ENCODE measurements around the gene PLA2R1. TPM values are rescaled to one million over a fixed set of nuclear protein-coding genes. Genes with fewer than 3 reads are reported as not detected.

PLA2R1 gene
- total RNA-seq (3.8 TPM), polyA plus RNA-seq (ENCODE audit: insufficient read depth in 1 of 8, insufficient read length in 8 of 8, low replicate concordance in 1 of 8) (1 to 10 TPM in 7 of 8 donors, under 1 TPM in 1; 0.73 to 4.1 (median 1.6) TPM)
- long read RNA-seq, donor 1: 0 reads
- long read RNA-seq, donor 2: 0 reads
- long read RNA-seq, donor 3: 0 reads
- long read RNA-seq, donor 4: 0 reads
- long read RNA-seq, donor 5: 0 reads
- long read RNA-seq, donor 6: 0 reads
- long read RNA-seq, donor 7: 0 reads
- long read RNA-seq, donor 8: 0 reads
- long read RNA-seq, donor 9: 0 reads
- long read RNA-seq, donor 10: 0 reads
- long read RNA-seq, donor 11: 0 reads

DNA sequence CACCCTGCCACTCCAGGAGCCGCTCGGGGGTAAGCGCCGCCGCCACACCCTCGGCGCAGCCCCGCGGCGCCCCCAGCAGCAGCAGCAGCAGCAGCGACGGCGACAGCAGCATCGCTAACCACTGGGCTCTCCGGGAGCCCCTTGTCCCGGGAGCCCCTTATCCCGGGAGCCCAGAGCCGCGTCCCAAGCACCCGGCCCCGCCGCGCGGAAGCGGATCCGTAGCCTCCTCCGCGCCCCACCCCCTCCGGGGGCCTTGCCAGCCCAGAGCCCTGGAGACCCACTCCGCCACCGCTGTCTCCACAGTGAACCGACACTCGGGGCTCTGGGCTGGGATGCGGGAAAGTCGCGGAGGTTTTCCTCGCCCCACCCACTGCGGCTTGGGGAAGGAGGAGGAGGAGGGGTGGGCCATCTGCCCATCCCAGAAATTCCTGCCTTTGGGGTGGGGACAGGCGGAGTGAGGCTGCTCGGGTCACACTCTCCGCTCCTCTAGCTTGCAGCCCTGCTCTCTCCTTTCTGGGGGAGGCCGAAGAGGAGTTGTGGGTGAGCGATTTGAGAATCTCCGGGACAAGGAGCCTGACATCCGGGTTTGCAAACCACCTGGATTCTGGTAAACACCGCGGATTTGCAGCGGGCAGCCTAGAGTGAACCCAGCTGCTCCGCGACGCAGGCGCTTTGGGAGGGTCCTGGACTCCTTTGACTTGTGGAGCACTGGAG lies at the start of gene PLA2R1:
TSS of gene PLA2R1 (minus strand) at position 324 of the 714 bp plus-strand sequence. CDS start at position 112, 212 bp downstream.
- under 1% methylated on average over 44 of the region's 52 CpGs for WGBS (ENCODE audit: insufficient coverage)
- Histone ChIP-seq H3K36me3 (ENCODE audit: control insufficient read depth, insufficient read depth, low read length) (no peaks in the 10 kb centered on the region), H3K4me3 (ENCODE audit: low read length) (peak within 1 kb of the TSS; percentile 58), H3K27ac (ENCODE audit: low read length) (no peak within 1 kb of the TSS), H3K4me1 (ENCODE audit: control insufficient read depth, insufficient read depth, low read length) (peaks cover 11% of the 10 kb centered on the region), H3K9me3 (replicated peaks; ENCODE audit: control insufficient read depth, low read depth, low read length) (no peaks in the 10 kb centered on the region), H3K27me3 (ENCODE audit: control insufficient read depth, insufficient read depth, low read length) (peaks cover 16% of the 10 kb centered on the region)
- DNase-seq: peak; percentile 71

- no peak for DNase-seq
- WGBS (ENCODE audit: insufficient coverage): no CpG with 5 or more reads among the region's 7 CpGs
- no peaks in the 10 kb centered on the region for H3K27me3 ChIP-seq (ENCODE audit: control insufficient read depth, insufficient read depth, low read length)
- H3K4me3 ChIP-seq (ENCODE audit: low read length): no peak overlapping the region
- H3K36me3 ChIP-seq (ENCODE audit: control insufficient read depth, insufficient read depth, low read length): no peaks in the 10 kb centered on the region
- H3K27ac ChIP-seq (ENCODE audit: low read length): no peak overlapping the region
- no peaks in the 10 kb centered on the region for H3K4me1 ChIP-seq (ENCODE audit: control insufficient read depth, insufficient read depth, low read length)
- H3K9me3 ChIP-seq (replicated peaks; ENCODE audit: control insufficient read depth, low read depth, low read length): no peaks in the 10 kb centered on the region
Measured at GRCh38 chr2:160110674-160111239, 48.3 kb upstream of the PLA2R1 start.

GRCh38 chr2:160109939-160110673 lies 47.7 kb upstream of the PLA2R1 start:
- Histone ChIP-seq H3K4me3 (ENCODE audit: low read length) (no peak overlapping the region), H3K4me1 (ENCODE audit: control insufficient read depth, insufficient read depth, low read length) (no peaks in the 10 kb centered on the region), H3K27ac (ENCODE audit: low read length) (no peak overlapping the region), H3K36me3 (ENCODE audit: control insufficient read depth, insufficient read depth, low read length) (peaks cover 2% of the 10 kb centered on the region), H3K9me3 (replicated peaks; ENCODE audit: control insufficient read depth, low read depth, low read length) (no peaks in the 10 kb centered on the region), H3K27me3 (ENCODE audit: control insufficient read depth, insufficient read depth, low read length) (no peaks in the 10 kb centered on the region)
- DNase-seq: peak; percentile 77
- WGBS (ENCODE audit: insufficient coverage): no CpG with 5 or more reads among the region's 8 CpGs

DNA sequence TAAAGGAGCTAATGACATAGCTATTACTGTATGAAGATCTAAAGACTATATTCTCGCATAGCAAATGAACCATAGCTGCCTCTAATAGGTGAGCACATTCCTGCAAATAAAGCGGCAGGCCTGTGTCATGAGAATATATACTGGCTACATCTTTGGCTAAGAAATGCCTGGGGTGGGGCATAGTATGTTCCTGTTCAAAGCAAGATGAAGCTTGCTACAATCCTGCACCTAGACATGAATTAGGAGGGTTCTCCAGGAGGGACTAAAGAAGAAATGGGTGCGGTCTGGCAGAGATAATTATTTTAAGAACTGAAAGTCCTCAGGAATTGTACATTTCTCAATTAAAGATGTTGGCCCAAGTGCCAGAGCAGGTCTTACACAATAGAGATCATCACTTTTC lies 46.8 kb upstream of the PLA2R1 start:
- no peak for DNase-seq
- Histone ChIP-seq H3K4me1 (ENCODE audit: control insufficient read depth, insufficient read depth, low read length) (no peaks in the 10 kb centered on the region), H3K36me3 (ENCODE audit: control insufficient read depth, insufficient read depth, low read length) (peaks cover 2% of the 10 kb centered on the region), H3K9me3 (replicated peaks; ENCODE audit: control insufficient read depth, low read depth, low read length) (no peaks in the 10 kb centered on the region), H3K27ac (ENCODE audit: low read length) (no peak overlapping the region), H3K27me3 (ENCODE audit: control insufficient read depth, insufficient read depth, low read length) (no peaks in the 10 kb centered on the region), H3K4me3 (ENCODE audit: low read length) (no peak overlapping the region)
- no CpG with 5 or more reads among the region's 3 CpGs for WGBS (ENCODE audit: insufficient coverage)

GRCh38 chr2:160108646-160109045 lies 46.2 kb upstream of the PLA2R1 start:
- peaks cover 2% of the 10 kb centered on the region for H3K36me3 ChIP-seq (ENCODE audit: control insufficient read depth, insufficient read depth, low read length)
- no peak overlapping the region for H3K4me3 ChIP-seq (ENCODE audit: low read length)
- DNase-seq: no peak
- no peaks in the 10 kb centered on the region for H3K4me1 ChIP-seq (ENCODE audit: control insufficient read depth, insufficient read depth, low read length)
- H3K9me3 ChIP-seq (replicated peaks; ENCODE audit: control insufficient read depth, low read depth, low read length): no peaks in the 10 kb centered on the region
- H3K27me3 ChIP-seq (ENCODE audit: control insufficient read depth, insufficient read depth, low read length): no peaks in the 10 kb centered on the region
- H3K27ac ChIP-seq (ENCODE audit: low read length): no peak overlapping the region
- no CpG with 5 or more reads among the region's 2 CpGs for WGBS (ENCODE audit: insufficient coverage)

- H3K9me3 ChIP-seq (replicated peaks; ENCODE audit: control insufficient read depth, low read depth, low read length): no peaks in the 10 kb centered on the region
- DNase-seq: no peak
- H3K36me3 ChIP-seq (ENCODE audit: control insufficient read depth, insufficient read depth, low read length): peaks cover 2% of the 10 kb centered on the region
- no peaks in the 10 kb centered on the region for H3K4me1 ChIP-seq (ENCODE audit: control insufficient read depth, insufficient read depth, low read length)
- no CpG with 5 or more reads among the region's 1 CpG for WGBS (ENCODE audit: insufficient coverage)
- H3K27me3 ChIP-seq (ENCODE audit: control insufficient read depth, insufficient read depth, low read length): no peaks in the 10 kb centered on the region
- H3K4me3 ChIP-seq (ENCODE audit: low read length): no peak overlapping the region
- no peak overlapping the region for H3K27ac ChIP-seq (ENCODE audit: low read length)
Measured at GRCh38 chr2:160105366-160105765, 43.0 kb upstream of the PLA2R1 start.

DNA sequence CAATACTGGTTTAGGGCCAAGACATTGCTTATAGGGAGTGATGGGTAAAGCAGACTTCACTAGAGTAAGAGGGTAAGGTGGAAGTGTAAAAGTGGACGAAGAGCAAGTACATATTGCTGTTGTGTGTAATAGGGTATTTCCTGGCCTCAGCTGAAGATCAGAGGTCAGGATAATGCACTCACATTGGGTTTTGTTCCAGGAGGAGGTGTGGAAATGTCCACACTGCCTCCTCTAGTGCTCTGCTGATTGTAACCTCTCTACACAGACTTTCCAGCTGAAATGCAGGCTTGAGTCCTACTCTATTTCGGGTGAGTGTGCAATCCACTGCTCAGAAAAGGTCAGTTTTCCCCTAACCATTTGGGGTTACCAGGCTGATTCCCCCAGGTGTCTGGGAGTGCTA lies 41.7 kb upstream of the PLA2R1 start:
- Histone ChIP-seq H3K27me3 (ENCODE audit: control insufficient read depth, insufficient read depth, low read length) (no peaks in the 10 kb centered on the region), H3K4me3 (ENCODE audit: low read length) (no peak overlapping the region), H3K4me1 (ENCODE audit: control insufficient read depth, insufficient read depth, low read length) (no peaks in the 10 kb centered on the region), H3K9me3 (replicated peaks; ENCODE audit: control insufficient read depth, low read depth, low read length) (no peaks in the 10 kb centered on the region), H3K27ac (ENCODE audit: low read length) (no peak overlapping the region), H3K36me3 (ENCODE audit: control insufficient read depth, insufficient read depth, low read length) (peaks cover 2% of the 10 kb centered on the region)
- no peak for DNase-seq
- WGBS (ENCODE audit: insufficient coverage): 67% methylated on average over 1 of the region's 2 CpGs

DNA sequence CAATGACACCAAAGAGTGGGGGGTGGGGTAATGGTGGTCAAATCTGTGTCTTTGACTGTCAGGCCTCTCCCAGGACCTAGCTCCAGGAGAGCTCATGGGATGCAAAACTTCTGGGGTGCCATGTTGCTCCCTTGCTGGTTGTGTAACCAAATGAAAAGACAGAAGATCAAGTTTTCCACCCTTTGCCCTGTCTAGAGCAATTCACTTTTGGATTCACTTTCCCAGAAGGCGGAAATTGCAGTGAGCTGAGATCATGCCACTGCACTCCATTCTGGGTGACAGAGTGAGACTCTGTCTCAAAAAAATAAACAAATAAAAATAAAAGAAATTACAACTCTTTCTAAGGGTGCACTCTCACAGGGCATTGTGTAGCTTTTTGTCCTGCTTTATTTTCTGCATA lies 34.9 kb upstream of the PLA2R1 start:
- Histone ChIP-seq H3K4me1 (ENCODE audit: control insufficient read depth, insufficient read depth, low read length) (no peaks in the 10 kb centered on the region), H3K4me3 (ENCODE audit: low read length) (no peak overlapping the region), H3K27me3 (ENCODE audit: control insufficient read depth, insufficient read depth, low read length) (no peaks in the 10 kb centered on the region), H3K27ac (ENCODE audit: low read length) (no peak overlapping the region), H3K36me3 (ENCODE audit: control insufficient read depth, insufficient read depth, low read length) (no peaks in the 10 kb centered on the region), H3K9me3 (replicated peaks; ENCODE audit: control insufficient read depth, low read depth, low read length) (peaks cover 13% of the 10 kb centered on the region)
- no peak for DNase-seq
- WGBS (ENCODE audit: insufficient coverage): no CpG with 5 or more reads among the region's 1 CpG

GRCh38 chr2:160096409-160096808 lies 34.0 kb upstream of the PLA2R1 start:
- Histone ChIP-seq H3K36me3 (ENCODE audit: control insufficient read depth, insufficient read depth, low read length) (no peaks in the 10 kb centered on the region), H3K27ac (ENCODE audit: low read length) (no peak overlapping the region), H3K9me3 (replicated peaks; ENCODE audit: control insufficient read depth, low read depth, low read length) (peaks cover 15% of the 10 kb centered on the region), H3K4me1 (ENCODE audit: control insufficient read depth, insufficient read depth, low read length) (no peaks in the 10 kb centered on the region), H3K4me3 (ENCODE audit: low read length) (no peak overlapping the region), H3K27me3 (ENCODE audit: control insufficient read depth, insufficient read depth, low read length) (no peaks in the 10 kb centered on the region)
- no peak for DNase-seq
- 100% methylated on average over 2 of the region's 4 CpGs for WGBS (ENCODE audit: insufficient coverage)

DNA sequence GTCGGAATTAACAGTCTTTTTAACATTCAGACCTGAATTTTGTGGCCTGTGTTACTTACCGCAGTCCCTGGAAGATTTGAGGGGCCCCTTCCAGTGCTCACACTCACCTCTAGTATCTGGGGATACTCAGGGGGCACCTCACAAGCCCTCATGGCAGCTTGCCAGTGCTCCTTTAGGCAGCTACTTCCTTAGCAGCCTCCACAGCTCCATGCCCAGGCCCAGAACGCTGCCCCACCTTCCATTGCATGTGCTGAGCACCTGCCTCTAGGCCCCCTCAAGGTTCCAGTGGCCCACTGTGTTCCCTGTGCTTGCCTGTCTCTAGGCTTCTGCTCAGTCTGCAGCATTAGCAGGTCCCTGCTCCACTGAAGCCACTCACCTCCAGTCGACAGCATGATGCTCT lies 30.0 kb upstream of the PLA2R1 start:
- peaks cover 41% of the 10 kb centered on the region for H3K9me3 ChIP-seq (replicated peaks; ENCODE audit: control insufficient read depth, low read depth, low read length)
- 84% methylated on average over 3 of the region's 4 CpGs for WGBS (ENCODE audit: insufficient coverage)
- no peak for DNase-seq
- H3K4me3 ChIP-seq (ENCODE audit: low read length): no peak overlapping the region
- no peaks in the 10 kb centered on the region for H3K4me1 ChIP-seq (ENCODE audit: control insufficient read depth, insufficient read depth, low read length)
- no peaks in the 10 kb centered on the region for H3K36me3 ChIP-seq (ENCODE audit: control insufficient read depth, insufficient read depth, low read length)
- H3K27ac ChIP-seq (ENCODE audit: low read length): no peak overlapping the region
- H3K27me3 ChIP-seq (ENCODE audit: control insufficient read depth, insufficient read depth, low read length): no peaks in the 10 kb centered on the region

All from muscle of leg (tissue), 16 donors.